DND-41 (cell line): ENCODE results near the gene RUNX2.

ENCODE experiments used
- ATAC-seq: fragments of 200-7000 bp; cut with Tn5 transposase; 3 replicates; pipeline ENCODE4 v1.9.1; 2021; ENCODE audit warnings: low read depth; ENCODE audit not compliant: insufficient read depth
- DNase-seq: peaks from one replicate; pipeline ENCODE4 v3.0.0-alpha.2; 2020
- H2AFZ ChIP-seq: 2 replicates; pipeline ENCODE4 v1.6.0; 2012; ENCODE audit warnings: low read depth, low read length
- H3K27ac ChIP-seq: 2 replicates; pipeline ENCODE4 v1.5.1; 2012; ENCODE audit warnings: low read length, inconsistent platforms
- H3K27me3 ChIP-seq: fragments of 200-600 bp; sonication (generic); 2 replicates; pipeline ENCODE4 v1.6.0; 2012; ENCODE audit warnings: low read length, mild to moderate bottlenecking, inconsistent platforms; ENCODE audit not compliant: insufficient read depth, poor library complexity
- H3K36me3 ChIP-seq: 2 replicates; pipeline ENCODE4 v1.5.1; 2012; ENCODE audit warnings: low read length, inconsistent platforms; ENCODE audit not compliant: insufficient read depth
- H3K4me1 ChIP-seq: 2 replicates; pipeline ENCODE4 v1.5.1; 2012; ENCODE audit warnings: mild to moderate bottlenecking, low read length; ENCODE audit not compliant: insufficient read depth
- H3K4me2 ChIP-seq: 2 replicates; pipeline ENCODE4 v1.6.0; 2012; ENCODE audit warnings: mild to moderate bottlenecking, moderate library complexity, low read length, inconsistent platforms; ENCODE audit not compliant: insufficient read depth
- H3K4me3 ChIP-seq, 2 experiments: fragments of 200-600 bp in 1 of 2; shearing (Covaris generic) in 1 of 2; 2 replicates each; pipeline ENCODE4 v1.5.1; 2012 to 2016; ENCODE audit warnings: inconsistent platforms in 2 of 2, low read length in 2 of 2, mild to moderate bottlenecking in 2 of 2, low read depth in 1 of 2, moderate library complexity in 1 of 2
- H3K79me2 ChIP-seq: 2 replicates; pipeline ENCODE4 v1.6.0; 2012; ENCODE audit warnings: low read length, inconsistent platforms; ENCODE audit not compliant: insufficient read depth
- H3K9ac ChIP-seq: 2 replicates; pipeline ENCODE4 v1.6.0; 2012; ENCODE audit warnings: low read depth, mild to moderate bottlenecking, inconsistent platforms, low read length, moderate library complexity
- H3K9me3 ChIP-seq: 2 replicates; pipeline ENCODE4 v1.5.1; 2012; ENCODE audit warnings: low read length, moderate library complexity, mild to moderate bottlenecking, inconsistent platforms; ENCODE audit not compliant: insufficient read depth, severe bottlenecking
- H4K20me1 ChIP-seq: 2 replicates; pipeline ENCODE4 v1.6.0; 2012; ENCODE audit warnings: low read length; ENCODE audit not compliant: insufficient read depth
- CTCF ChIP-seq: IDR thresholded peaks from 2 replicates; pipeline ENCODE4 v1.5.1; 2012; ENCODE audit warnings: borderline replicate concordance, low read length, moderate library complexity, mild to moderate bottlenecking; ENCODE audit not compliant: poor library complexity, severe bottlenecking; ENCODE audit errors: extremely low read depth
- EZH2 ChIP-seq: IDR thresholded peaks from 3 replicates; pipeline ENCODE4 v1.6.1; 2012; ENCODE audit warnings: borderline replicate concordance, low read depth, mild to moderate bottlenecking, moderate library complexity, low read length, inconsistent platforms; ENCODE audit not compliant: severe bottlenecking

Gene RUNX2

GRCh38 chr6:45686841-45687569 lies 358.9 kb downstream of the RUNX2 start:
- DNase-seq (no peak), ATAC-seq (no peak)
- no peak overlapping the region for H3K9ac ChIP-seq
- H3K4me2 ChIP-seq, result no peak overlapping the region
- TF ChIP-seq CTCF (no peak), EZH2 (no peak)
- H3K27me3 ChIP-seq, result no peaks in the 10 kb centered on the region
- H3K27ac ChIP-seq, result no peak overlapping the region
- no peaks in the 10 kb centered on the region for H3K79me2 ChIP-seq
- no peaks in the 10 kb centered on the region for H3K9me3 ChIP-seq
- no peak overlapping the region for H3K4me3 ChIP-seq
- H4K20me1 ChIP-seq, result no peaks in the 10 kb centered on the region
- no peak overlapping the region for H2AFZ ChIP-seq
- H3K36me3 ChIP-seq, result no peaks in the 10 kb centered on the region
- H3K4me1 ChIP-seq, result no peaks in the 10 kb centered on the region

GRCh38 chr6:45687570-45687969 lies 359.4 kb downstream of the RUNX2 start:
- Histone ChIP-seq H3K4me3 (no peak overlapping the region), H3K27me3 (no peaks in the 10 kb centered on the region), H2AFZ (no peak overlapping the region), H3K36me3 (no peaks in the 10 kb centered on the region), H3K4me1 (no peaks in the 10 kb centered on the region), H3K79me2 (no peaks in the 10 kb centered on the region), H4K20me1 (no peaks in the 10 kb centered on the region), H3K9ac (no peak overlapping the region), H3K4me2 (no peak overlapping the region), H3K9me3 (no peaks in the 10 kb centered on the region), H3K27ac (no peak overlapping the region)
- DNase-seq, result no peak
- no peak; the same call in 2 of the 3 replicates for ATAC-seq
- TF ChIP-seq EZH2 (no peak), CTCF (no peak)

GRCh38 chr6:45688180-45688579 lies 360.1 kb downstream of the RUNX2 start:
- Histone ChIP-seq H3K4me3 (no peak overlapping the region), H3K4me1 (no peaks in the 10 kb centered on the region), H2AFZ (no peak overlapping the region), H4K20me1 (no peaks in the 10 kb centered on the region), H3K27me3 (no peaks in the 10 kb centered on the region), H3K36me3 (no peaks in the 10 kb centered on the region), H3K79me2 (no peaks in the 10 kb centered on the region), H3K27ac (no peak overlapping the region), H3K9me3 (no peaks in the 10 kb centered on the region), H3K4me2 (no peak overlapping the region), H3K9ac (no peak overlapping the region)
- TF ChIP-seq CTCF (no peak), EZH2 (no peak)
- ATAC-seq, result no peak
- DNase-seq, result no peak
